Left lobe of liver (tissue), 2 donors: Measurements from ENCODE around the gene ITGB8. TPM values are rescaled to one million over a fixed set of nuclear protein-coding genes. Genes with fewer than 3 reads are reported as not detected.

Experiments
- ATAC-seq: fragments of 200-7000 bp; cut with Tn5 transposase; one replicate; pipeline ENCODE4 v1.9.1; 2020; ENCODE audit warnings: mild to moderate bottlenecking, moderate library complexity
- DNase-seq: peaks from one replicate; pipeline ENCODE4 v3.0.0-alpha.2; 2020; ENCODE audit warnings: low spot score
- total RNA-seq: library from RNA; stranded (reverse); gene quantifications from one replicate; pipeline ENCODE4 v1.2.1, GENCODE V29; 2021
- donor health status: DM: no; HTN: no; CAD: no; lungs with moderate emphysema.
- donor health status: DM: no; HTN: yes; CAD: no.

Gene ITGB8
- total RNA-seq, 1 donor from 2014 or later, result 1.3 TPM

- DNase-seq (no peak), ATAC-seq (no peak)
These were observed 1.5 kb downstream of the ITGB8 start for GRCh38 chr7:20331910-20332813.

DNA sequence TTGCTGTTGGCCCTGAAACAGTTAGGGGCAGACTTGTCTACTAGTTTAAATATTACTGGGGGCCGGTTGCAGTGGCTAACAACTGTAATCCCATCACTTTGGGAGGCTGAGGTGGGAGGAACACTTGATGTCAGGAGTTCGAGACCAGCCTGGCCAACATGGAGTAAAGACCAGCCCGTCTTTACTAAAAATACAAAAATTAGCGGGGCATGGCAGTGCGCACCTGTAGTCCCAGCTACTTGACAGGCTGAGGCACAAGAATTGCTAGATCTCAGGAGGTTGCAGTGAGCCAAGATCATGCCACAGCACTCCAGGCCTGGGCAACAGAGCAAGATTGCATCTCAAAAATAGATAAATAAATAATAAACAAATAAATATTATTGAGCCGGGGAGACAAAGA, 7.6 kb downstream of the ITGB8 start:
- no peak for ATAC-seq

GRCh38 chr7:20340839-20341238, 10.1 kb downstream of the ITGB8 start:
- no peak for ATAC-seq
- DNase-seq, result no peak

More for the DNA sequence above, 7.6 kb downstream of the ITGB8 start:
- no peak for DNase-seq

DNA sequence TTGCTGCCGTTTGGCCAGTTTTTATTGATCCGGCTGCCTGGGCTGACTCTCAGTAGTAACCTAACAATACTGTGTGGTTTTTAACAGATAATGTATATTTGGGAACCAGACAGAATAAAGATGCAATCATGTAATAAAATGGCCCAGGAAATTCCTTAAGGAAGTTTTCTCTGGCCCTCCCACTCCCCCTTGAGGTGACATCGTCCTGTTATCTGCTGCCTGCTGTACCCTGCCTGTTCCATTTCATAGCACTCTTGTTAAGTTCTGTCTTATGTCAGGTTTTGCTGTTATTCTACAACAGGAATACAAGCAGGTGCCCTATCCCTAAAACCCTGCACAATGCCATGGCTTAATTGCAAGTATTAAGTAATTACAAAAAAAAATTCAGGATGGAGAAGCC, 12.5 kb downstream of the ITGB8 start:
- ATAC-seq (no peak), DNase-seq (no peak)

DNA sequence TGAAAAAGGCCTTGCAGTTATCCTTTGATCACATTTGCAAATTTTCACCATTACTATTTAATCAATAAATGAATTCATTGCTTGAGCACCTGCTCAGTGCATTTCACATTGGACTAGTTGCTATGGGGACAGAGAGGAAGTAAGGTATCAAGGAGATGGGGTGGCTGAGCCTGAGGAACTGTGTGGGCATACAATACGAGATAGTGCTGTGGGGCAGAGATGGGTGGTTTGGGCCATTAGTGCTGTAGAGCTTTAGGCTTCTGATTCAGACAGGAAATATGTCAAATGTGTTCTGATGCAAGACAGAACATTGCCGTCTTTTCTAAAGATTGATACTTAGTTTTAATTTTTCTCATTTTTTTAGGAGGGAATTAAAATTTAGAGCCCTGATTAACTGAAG, 13.2 kb downstream of the ITGB8 start:
- ATAC-seq, result no peak

DNA sequence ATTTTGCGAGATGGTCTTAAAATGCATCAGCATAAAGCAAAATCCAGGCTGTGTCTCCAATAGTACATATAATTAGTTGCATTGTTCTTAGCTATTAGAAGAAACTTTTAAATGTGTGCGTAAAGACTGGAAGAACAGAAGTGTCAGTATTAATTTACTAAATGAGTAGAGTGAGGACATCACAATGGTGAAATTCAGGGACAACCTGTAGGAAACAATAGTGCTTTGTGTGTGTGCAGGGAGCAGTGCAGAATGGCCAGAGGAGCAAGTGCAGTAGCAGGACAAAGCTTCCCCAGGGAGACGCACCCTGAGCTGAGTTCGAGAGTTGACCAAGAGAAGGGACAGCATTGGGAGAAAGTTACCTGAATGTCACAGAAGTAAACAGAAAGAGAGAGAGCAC, 13.7 kb downstream of the ITGB8 start:
- no peak for ATAC-seq
- DNase-seq, result no peak

More for the DNA sequence above, 13.2 kb downstream of the ITGB8 start:
- DNase-seq, result no peak

DNA sequence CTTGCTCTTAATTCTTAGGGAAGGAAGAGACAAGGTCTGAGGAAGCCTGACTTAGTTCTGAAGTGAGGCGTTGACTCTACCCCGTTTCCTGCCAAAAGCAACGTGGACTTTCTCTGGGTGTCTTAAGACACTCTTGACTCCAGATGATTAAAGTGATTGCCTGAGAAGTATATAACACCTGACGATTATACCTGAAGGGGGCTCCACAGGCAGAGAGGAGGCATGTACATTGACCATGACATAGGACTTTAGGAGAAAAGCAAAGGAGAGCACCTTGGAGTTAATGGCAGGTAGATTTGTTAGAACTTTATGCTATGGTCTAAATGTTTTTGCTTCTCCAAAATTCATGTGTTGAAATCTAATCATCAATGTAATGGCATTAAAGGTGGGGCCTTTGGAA, 15.9 kb downstream of the ITGB8 start:
- no peak for ATAC-seq
- DNase-seq, result no peak

- DNase-seq (no peak), ATAC-seq (no peak)
These were observed 17.0 kb downstream of the ITGB8 start for GRCh38 chr7:20347680-20348079.

GRCh38 chr7:20348125-20348807, 17.6 kb downstream of the ITGB8 start:
- ATAC-seq (no peak), DNase-seq (no peak)

GRCh38 chr7:20350518-20350951, 19.8 kb downstream of the ITGB8 start:
- no peak for ATAC-seq
- DNase-seq, result no peak

- DNase-seq, result no peak
- ATAC-seq, result no peak
These were observed 20.4 kb downstream of the ITGB8 start for GRCh38 chr7:20350996-20351692.

DNA sequence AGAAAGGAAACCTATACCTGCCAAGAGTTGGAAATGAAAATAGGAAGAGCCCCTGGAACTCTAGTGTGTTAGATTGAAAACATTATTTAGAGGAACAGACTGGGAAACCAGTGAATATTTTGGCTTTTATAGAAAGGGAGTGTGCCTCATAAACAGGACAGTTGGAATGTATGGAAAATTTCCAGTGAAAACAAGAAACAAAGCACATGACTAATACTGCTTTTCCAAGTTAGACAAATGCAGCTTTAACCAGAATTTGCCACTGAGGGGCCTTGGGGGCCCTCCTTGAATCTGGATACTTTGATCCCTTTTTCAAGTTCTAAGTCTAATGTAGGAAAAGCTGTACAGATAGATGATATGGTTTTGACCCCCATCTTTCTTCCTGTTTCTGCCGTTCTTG, 21.2 kb downstream of the ITGB8 start:
- DNase-seq, result no peak

GRCh38 chr7:20352573-20353306, 22.0 kb downstream of the ITGB8 start:
- ATAC-seq, result no peak
- DNase-seq, result no peak

More for the DNA sequence above, 21.2 kb downstream of the ITGB8 start:
- no peak for ATAC-seq

GRCh38 chr7:20354610-20355528, 24.2 kb downstream of the ITGB8 start:
- DNase-seq (no peak), ATAC-seq (no peak)

GRCh38 chr7:20358106-20358505, 27.4 kb downstream of the ITGB8 start:
- DNase-seq (no peak), ATAC-seq (no peak)

GRCh38 chr7:20358762-20359282, 28.1 kb downstream of the ITGB8 start:
- ATAC-seq, result no peak
- no peak for DNase-seq

GRCh38 chr7:20359341-20359963, 28.8 kb downstream of the ITGB8 start:
- ATAC-seq, result no peak
- DNase-seq, result no peak

- ATAC-seq, result no peak
- no peak for DNase-seq
These were observed 32.0 kb downstream of the ITGB8 start for GRCh38 chr7:20362574-20363253.
